HEK293 (cell line): Measurements from ENCODE around the gene RND2.

Experiments used
- CTCF ChIP-seq: fragments of 450-650 bp; formaldehyde crosslinking; IDR thresholded peaks from 2 replicates; pipeline ENCODE4 v1.5.1; 2016; ENCODE audit warnings: missing biosample characterization, missing genetic modification characterization
- GLI4 ChIP-seq: fragments of 450-650 bp; formaldehyde crosslinking; IDR thresholded peaks from 2 replicates; pipeline ENCODE4 v1.5.1; 2016; ENCODE audit warnings: missing biosample characterization, missing genetic modification characterization
- GLIS2 ChIP-seq: fragments of 450-650 bp; formaldehyde crosslinking; IDR thresholded peaks from 2 replicates; pipeline ENCODE4 v1.5.1; 2016; ENCODE audit warnings: missing biosample characterization, missing genetic modification characterization
- KLF9 ChIP-seq: fragments of 450-650 bp; formaldehyde crosslinking; IDR thresholded peaks from 2 replicates; pipeline ENCODE4 v1.5.1; 2016; ENCODE audit warnings: missing biosample characterization, missing genetic modification characterization, low read depth
- YY1 ChIP-seq: fragments of 450-650 bp; formaldehyde crosslinking; IDR thresholded peaks from 2 replicates; pipeline ENCODE4 v1.5.1; 2018; ENCODE audit warnings: missing biosample characterization, missing genetic modification characterization
- ZBTB21 ChIP-seq: fragments of 450-650 bp; formaldehyde crosslinking; IDR thresholded peaks from 2 replicates; pipeline ENCODE4 v1.5.1; 2017; ENCODE audit warnings: missing biosample characterization, missing genetic modification characterization
- ZBTB7A ChIP-seq: fragments of 450-650 bp; formaldehyde crosslinking; IDR thresholded peaks from 2 replicates; pipeline ENCODE4 v1.5.1; 2016; ENCODE audit warnings: low read depth, missing biosample characterization, missing genetic modification characterization
- ZNF138 ChIP-seq: fragments of 450-650 bp; formaldehyde crosslinking; IDR thresholded peaks from 2 replicates; pipeline ENCODE4 v1.5.1; 2016; ENCODE audit warnings: missing biosample characterization, missing genetic modification characterization, borderline replicate concordance
- ZNF266 ChIP-seq: fragments of 450-650 bp; formaldehyde crosslinking; IDR thresholded peaks from 2 replicates; pipeline ENCODE4 v1.5.1; 2016; ENCODE audit warnings: missing biosample characterization, missing genetic modification characterization, low read depth
- TF ChIP-seq, protein P1 (sequence below): fragments of 450-650 bp; formaldehyde crosslinking; IDR thresholded peaks from 2 replicates; pipeline ENCODE4 v1.5.1; 2016; ENCODE audit warnings: missing biosample characterization, missing genetic modification characterization
- TF ChIP-seq, protein P2 (sequence below): fragments of 450-650 bp; formaldehyde crosslinking; IDR thresholded peaks from 2 replicates; pipeline ENCODE4 v1.5.1; 2016; ENCODE audit warnings: missing biosample characterization, missing genetic modification characterization, low read depth
- TF ChIP-seq, protein P3 (sequence below): fragments of 450-650 bp; formaldehyde crosslinking; IDR thresholded peaks from 2 replicates; pipeline ENCODE4 v1.5.1; 2017; ENCODE audit warnings: missing biosample characterization, missing genetic modification characterization
- TF ChIP-seq, protein P4 (sequence below): fragments of 450-650 bp; formaldehyde crosslinking; IDR thresholded peaks from 2 replicates; pipeline ENCODE4 v1.5.1; 2016; ENCODE audit warnings: missing biosample characterization, missing genetic modification characterization
- TF ChIP-seq, protein P5 (sequence below): fragments of 450-650 bp; formaldehyde crosslinking; optimal IDR thresholded peaks from 2 replicates; pipeline ENCODE3; 2016; ENCODE audit warnings: missing biosample characterization, mild to moderate bottlenecking, missing genetic modification characterization

DNA sequence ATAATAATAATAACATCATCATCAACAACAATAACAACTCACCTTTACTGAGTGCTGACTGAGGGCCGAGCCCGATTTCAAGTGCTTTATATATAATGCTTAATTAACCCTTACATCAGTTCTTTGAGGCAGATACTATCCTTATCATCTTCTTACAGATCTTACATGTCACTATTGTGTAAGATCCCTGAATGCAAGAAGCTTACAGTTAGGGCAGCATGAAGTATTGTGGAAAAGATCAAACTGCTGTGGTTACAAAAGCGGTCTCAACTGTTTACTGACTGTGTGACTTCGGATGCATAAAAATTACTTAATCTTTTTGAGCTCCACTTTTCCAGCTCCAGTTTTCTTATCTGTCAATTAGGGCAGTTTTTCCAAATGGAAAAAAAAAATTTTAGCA lies 6.1 kb upstream of the RND2 start:
- TF ChIP-seq CTCF (tag by site-specific recombination): no peak
- TF ChIP-seq, protein P1, sequence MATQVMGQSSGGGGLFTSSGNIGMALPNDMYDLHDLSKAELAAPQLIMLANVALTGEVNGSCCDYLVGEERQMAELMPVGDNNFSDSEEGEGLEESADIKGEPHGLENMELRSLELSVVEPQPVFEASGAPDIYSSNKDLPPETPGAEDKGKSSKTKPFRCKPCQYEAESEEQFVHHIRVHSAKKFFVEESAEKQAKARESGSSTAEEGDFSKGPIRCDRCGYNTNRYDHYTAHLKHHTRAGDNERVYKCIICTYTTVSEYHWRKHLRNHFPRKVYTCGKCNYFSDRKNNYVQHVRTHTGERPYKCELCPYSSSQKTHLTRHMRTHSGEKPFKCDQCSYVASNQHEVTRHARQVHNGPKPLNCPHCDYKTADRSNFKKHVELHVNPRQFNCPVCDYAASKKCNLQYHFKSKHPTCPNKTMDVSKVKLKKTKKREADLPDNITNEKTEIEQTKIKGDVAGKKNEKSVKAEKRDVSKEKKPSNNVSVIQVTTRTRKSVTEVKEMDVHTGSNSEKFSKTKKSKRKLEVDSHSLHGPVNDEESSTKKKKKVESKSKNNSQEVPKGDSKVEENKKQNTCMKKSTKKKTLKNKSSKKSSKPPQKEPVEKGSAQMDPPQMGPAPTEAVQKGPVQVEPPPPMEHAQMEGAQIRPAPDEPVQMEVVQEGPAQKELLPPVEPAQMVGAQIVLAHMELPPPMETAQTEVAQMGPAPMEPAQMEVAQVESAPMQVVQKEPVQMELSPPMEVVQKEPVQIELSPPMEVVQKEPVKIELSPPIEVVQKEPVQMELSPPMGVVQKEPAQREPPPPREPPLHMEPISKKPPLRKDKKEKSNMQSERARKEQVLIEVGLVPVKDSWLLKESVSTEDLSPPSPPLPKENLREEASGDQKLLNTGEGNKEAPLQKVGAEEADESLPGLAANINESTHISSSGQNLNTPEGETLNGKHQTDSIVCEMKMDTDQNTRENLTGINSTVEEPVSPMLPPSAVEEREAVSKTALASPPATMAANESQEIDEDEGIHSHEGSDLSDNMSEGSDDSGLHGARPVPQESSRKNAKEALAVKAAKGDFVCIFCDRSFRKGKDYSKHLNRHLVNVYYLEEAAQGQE: no peak
- no peak for TF ChIP-seq KLF9 (tag by site-specific recombination)
- TF ChIP-seq, protein P2, sequence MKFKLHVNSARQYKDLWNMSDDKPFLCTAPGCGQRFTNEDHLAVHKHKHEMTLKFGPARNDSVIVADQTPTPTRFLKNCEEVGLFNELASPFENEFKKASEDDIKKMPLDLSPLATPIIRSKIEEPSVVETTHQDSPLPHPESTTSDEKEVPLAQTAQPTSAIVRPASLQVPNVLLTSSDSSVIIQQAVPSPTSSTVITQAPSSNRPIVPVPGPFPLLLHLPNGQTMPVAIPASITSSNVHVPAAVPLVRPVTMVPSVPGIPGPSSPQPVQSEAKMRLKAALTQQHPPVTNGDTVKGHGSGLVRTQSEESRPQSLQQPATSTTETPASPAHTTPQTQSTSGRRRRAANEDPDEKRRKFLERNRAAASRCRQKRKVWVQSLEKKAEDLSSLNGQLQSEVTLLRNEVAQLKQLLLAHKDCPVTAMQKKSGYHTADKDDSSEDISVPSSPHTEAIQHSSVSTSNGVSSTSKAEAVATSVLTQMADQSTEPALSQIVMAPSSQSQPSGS (tag by site-specific recombination): no peak
- no peak for TF ChIP-seq GLIS2
- TF ChIP-seq ZNF138 (tag by site-specific recombination): no peak
- no peak for TF ChIP-seq GLI4 (tag by site-specific recombination)
- no peak for TF ChIP-seq ZNF266 (tag by site-specific recombination)
- no peak for TF ChIP-seq ZBTB7A
- TF ChIP-seq, protein P3, sequence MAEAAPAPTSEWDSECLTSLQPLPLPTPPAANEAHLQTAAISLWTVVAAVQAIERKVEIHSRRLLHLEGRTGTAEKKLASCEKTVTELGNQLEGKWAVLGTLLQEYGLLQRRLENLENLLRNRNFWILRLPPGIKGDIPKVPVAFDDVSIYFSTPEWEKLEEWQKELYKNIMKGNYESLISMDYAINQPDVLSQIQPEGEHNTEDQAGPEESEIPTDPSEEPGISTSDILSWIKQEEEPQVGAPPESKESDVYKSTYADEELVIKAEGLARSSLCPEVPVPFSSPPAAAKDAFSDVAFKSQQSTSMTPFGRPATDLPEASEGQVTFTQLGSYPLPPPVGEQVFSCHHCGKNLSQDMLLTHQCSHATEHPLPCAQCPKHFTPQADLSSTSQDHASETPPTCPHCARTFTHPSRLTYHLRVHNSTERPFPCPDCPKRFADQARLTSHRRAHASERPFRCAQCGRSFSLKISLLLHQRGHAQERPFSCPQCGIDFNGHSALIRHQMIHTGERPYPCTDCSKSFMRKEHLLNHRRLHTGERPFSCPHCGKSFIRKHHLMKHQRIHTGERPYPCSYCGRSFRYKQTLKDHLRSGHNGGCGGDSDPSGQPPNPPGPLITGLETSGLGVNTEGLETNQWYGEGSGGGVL: no peak
- TF ChIP-seq, protein P4, sequence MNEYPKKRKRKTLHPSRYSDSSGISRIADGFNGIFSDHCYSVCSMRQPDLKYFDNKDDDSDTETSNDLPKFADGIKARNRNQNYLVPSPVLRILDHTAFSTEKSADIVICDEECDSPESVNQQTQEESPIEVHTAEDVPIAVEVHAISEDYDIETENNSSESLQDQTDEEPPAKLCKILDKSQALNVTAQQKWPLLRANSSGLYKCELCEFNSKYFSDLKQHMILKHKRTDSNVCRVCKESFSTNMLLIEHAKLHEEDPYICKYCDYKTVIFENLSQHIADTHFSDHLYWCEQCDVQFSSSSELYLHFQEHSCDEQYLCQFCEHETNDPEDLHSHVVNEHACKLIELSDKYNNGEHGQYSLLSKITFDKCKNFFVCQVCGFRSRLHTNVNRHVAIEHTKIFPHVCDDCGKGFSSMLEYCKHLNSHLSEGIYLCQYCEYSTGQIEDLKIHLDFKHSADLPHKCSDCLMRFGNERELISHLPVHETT (tag by site-specific recombination): no peak
- TF ChIP-seq, protein P5, sequence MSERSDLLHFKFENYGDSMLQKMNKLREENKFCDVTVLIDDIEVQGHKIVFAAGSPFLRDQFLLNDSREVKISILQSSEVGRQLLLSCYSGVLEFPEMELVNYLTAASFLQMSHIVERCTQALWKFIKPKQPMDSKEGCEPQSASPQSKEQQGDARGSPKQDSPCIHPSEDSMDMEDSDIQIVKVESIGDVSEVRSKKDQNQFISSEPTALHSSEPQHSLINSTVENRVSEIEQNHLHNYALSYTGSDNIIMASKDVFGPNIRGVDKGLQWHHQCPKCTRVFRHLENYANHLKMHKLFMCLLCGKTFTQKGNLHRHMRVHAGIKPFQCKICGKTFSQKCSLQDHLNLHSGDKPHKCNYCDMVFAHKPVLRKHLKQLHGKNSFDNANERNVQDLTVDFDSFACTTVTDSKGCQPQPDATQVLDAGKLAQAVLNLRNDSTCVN (tag by site-specific recombination): no peak
- TF ChIP-seq YY1: no peak
- no peak for TF ChIP-seq ZBTB21 (tag by site-specific recombination)
